HG03045 (cell line): ENCODE data around the gene DMXL2.
A peak's percentile ranks its signal among the peaks of the same experiment; 100 is the strongest.
"Not testable (repeated sequence)": the region's sequence is repeated elsewhere in the genome, so short reads cannot be mapped to it uniquely, and the experiment has no call there.

Experiments
- ATAC-seq: cut with Tn5 transposase; IDR thresholded peaks from one replicate; pipeline ENCODE4 v1.9.1; 2021; ENCODE audit warnings: mild to moderate bottlenecking, moderate library complexity; ENCODE audit not compliant: unreplicated experiment

The DMXL2 gene, protein sequence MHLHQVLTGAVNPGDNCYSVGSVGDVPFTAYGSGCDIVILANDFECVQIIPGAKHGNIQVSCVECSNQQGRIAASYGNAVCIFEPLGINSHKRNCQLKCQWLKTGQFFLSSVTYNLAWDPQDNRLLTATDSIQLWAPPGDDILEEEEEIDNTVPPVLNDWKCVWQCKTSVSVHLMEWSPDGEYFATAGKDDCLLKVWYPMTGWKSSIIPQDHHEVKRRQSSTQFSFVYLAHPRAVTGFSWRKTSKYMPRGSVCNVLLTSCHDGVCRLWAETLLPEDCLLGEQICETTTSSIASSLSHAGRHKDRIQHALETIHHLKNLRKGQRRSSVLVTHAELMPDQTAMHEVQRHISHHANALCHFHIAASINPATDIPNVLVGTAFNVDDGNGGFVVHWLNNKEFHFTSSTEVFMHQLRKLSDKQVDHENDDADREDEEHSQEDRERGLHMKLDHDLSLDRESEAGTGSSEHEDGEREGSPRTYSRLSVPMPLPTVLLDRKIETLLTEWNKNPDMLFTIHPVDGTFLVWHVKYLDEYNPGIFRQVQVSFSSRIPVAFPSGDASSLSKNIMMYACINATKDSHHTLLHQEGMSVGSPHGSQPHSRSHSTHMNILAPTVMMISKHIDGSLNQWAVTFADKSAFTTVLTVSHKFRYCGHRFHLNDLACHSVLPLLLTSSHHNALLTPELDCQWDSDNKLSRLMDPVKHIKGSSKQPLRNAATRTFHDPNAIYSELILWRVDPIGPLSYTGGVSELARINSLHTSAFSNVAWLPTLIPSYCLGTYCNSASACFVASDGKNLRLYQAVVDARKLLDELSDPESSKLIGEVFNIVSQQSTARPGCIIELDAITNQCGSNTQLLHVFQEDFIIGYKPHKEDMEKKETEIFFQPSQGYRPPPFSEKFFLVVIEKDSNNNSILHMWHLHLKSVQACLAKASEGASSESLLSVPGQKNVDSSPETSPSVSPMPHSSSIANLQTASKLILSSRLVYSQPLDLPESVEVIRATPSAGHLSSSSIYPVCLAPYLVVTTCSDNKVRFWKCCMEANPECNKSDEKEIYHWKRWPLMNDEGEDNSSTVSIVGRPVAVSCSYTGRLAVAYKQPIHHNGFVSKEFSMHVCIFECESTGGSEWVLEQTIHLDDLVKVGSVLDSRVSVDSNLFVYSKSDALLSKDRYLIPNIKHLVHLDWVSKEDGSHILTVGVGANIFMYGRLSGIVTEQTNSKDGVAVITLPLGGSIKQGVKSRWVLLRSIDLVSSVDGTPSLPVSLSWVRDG (N-terminal part only)

GRCh38 chr15:51622604-51623370 is at the start of gene DMXL2:
DMXL2 (minus strand) TSS chr15:51622771; CDS start chr15:51622545, 226 bp downstream.
- peak; percentile 44 for ATAC-seq

DNA sequence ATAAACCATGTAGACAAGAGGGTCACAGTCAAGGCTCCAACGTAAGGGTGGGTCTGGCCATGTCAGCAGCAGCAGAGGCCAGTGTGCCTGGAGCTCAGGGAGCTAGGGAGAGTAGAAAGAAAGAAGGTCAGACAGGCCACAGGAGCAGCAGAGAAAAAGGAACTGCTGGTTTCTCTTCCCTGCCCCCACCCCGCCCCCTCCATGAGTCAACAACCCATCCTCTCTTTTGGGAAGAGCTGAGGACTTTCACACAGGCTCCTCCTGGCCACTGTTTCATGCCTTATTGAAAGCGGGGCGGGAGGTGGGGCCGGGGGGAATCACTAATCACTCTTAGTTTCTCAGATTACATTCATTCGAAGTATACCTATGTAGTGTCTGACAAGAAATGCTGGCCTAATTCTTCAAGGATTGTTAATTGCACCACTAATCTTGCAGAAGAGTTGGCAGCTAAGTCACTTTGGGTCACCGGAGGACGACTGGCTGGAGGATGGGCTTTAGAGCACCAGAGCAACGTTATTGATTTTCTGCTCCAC is 49.6 kb upstream of the DMXL2 start:
- no peak for ATAC-seq

DNA sequence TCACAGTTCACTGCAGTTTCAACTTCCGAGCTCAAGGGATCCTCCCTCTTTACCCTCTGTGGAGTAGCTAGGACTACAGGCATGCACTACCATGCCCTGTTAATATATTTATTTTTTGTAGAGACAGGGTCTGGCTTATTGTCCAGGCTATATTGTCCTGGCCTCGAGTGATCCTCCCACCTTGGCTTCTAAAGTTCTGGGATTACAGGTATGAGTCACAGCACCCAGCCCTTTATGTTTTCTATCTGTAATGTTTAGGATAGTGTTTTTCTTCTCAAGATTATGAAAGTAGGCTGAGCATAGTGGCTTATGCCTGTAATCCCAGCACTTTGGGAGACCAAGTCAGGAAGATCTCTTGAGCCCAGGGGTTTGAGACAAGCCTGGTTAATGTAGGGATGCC is 46.8 kb upstream of the DMXL2 start:
- no peak for ATAC-seq

DNA sequence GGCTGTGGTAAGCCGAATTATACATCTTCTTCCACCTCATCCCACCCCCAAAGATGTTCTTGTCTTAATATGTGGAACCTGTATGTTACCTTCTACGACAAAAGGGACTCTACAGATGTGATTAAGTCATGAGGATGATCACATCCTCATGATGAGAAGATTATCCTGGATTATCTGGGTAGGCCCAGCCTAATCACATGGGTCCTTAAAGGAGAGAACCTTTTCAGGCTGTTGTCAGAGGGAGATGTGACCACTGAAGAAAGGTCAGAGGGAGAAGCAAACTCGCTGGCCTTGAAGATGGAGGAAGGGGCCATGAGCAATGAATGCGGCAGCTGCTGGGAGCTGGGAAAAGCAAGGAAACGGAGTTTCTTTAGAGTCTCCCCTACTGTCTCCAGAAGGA is 45.9 kb upstream of the DMXL2 start:
- no peak for ATAC-seq

GRCh38 chr15:51667478-51667877 is 44.9 kb upstream of the DMXL2 start:
- ATAC-seq, result no peak

GRCh38 chr15:51661072-51661471 is 38.5 kb upstream of the DMXL2 start:
- ATAC-seq, result no peak

DNA sequence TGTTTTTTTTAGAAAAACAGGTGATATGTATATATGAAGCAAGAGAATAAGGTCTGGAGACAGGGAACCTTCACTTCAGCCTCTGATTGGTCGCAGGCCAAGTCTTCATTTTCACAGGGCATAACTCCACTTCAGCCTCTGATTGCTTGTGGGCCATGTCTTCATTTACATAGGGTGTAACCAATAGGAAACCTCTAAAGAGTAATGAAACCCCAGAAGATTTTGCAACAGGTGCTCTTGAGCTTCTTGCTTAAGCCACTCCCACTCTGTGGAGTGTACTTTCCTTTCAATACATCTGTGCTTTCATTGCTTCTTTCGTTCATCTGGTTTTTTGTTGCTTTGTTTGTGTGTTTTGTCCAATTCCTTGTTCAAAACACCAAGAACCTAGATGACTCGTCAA is 36.1 kb upstream of the DMXL2 start:
- ATAC-seq, result no peak

DNA sequence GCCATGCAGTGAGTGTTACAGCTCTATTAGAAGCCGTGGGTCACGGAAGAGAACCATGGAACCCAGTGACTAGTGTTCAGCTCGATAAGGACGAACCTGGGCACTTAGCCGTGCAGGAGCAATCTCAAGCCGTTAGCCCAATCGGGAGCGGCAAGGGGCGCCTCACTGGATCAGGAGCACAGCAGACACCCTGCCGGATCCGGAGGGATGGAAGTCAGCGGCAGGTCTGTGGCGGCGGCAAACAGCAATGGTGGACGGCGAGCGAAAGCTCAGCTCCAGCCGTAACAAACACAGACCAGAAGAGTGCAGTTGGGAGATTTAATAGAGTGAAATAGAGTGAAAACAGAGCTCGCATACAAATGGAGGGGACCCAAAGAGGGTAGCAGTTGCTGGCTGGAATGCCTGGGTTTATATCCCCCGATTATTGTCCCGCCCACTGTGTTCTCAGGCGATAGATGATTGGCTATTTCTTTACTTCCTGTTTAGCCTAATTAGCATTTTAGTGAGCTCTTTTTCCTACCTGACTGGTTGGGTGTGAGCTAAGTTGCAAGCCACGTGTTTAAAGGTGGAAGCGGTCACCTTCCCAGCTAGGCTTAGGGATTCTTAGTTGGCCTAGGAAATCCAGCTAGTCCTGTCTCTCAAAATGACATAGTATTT is 33.0 kb upstream of the DMXL2 start:
- ATAC-seq, result not testable (repeated sequence)

DNA sequence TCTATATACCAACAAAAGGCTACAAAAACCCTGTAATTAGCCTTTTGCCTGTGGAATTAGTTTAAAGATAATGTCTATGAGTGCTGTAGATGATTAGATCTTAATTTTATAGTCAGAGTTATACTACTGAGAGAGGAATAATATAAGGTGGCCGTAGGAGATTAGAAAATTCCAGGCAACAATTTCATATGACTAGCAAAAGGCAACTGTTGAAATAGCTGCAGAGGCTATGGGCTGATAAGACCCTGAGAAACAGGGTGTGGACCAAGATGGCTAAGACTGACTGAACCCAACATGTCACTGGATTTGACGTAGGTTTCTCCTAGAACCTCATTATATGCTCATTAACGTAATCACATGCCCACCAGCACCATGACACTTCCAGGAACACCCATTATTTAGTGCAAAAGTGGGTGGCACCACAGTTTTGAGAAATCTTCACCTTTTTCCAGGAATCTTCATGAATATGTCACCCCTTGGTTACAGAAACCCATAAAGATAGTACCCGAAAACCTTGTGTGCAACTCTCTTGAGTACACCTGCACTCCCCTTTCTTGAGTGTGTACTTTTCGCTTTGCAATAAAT is 29.6 kb upstream of the DMXL2 start:
- ATAC-seq, result no peak

DNA sequence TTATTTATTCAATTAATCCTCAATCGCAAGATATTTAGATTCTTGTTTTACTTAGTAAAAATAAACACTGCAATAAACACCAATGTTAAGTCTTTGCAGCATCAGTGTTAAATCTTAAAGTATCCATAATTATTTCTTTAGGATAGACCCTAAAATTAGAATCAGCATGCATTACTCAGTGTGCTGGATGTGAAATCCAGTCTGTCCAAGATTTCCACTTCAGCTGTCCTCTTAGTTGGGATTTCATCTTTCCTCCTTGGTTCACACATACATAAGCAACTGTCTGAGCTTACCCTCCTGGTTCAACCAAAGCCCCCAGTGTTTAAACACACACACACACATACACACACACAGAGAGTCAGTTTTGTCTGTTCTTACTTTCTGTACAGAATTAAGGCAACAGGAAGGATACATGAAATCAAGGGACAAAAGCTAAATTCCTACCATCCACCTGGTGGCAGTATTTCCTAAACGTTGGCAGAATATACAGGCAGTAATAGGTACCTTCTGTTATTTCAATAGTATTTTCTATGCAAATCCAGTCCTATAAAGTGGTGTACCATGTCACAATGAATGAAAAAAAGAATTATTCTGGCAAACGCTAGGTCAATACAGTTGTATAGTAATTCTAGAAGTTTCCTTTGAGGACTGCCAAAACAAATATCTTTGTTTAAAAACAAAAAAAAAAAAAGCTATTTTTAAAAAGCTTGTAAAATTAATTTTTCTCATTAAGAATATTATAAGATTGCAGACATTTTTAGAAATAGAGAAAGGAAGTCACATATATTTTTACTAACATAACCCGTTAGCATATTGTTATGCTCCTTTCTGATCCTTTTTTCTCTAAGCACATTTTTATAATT is 27.3 kb upstream of the DMXL2 start:
- no peak for ATAC-seq

DNA sequence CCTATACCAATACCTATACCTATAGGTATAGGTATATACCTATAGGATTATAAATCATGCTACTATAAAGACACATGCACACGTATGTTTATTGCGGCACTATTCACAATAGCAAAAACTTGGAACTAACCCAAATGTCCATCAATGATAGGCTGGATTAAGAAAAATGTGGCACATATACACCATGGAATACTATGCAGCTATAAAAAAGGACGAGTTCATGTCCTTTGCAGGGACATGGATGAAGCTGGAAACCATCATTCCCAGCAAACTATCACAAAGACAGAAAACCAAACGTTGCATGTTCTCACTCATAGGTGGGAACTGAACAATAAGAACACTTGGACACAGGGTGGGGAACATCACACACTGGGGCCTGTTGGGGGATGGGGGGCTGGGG is 26.1 kb upstream of the DMXL2 start:
- ATAC-seq, result not testable (repeated sequence)

DNA sequence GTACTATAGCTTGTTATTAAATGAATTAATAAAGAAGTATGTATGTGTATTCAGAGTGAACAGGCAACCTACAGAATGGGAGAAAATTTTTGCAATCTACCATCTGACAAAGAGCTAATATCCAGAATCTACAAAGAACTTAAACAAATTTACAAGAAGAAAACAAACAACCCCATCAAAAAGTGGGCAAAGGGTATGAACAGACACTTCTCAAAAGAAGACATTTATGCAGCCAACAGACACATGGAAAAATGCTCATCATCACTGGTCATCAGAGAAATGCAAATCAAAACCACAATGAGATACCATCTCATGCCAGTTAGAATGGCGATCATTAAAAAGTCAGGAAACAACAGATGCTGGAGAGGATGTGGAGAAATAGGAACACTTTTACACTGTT is 25.5 kb upstream of the DMXL2 start:
- ATAC-seq, result not testable (repeated sequence)

- no peak for ATAC-seq
Measured at GRCh38 chr15:51647128-51647562, 24.6 kb upstream of the DMXL2 start.

GRCh38 chr15:51642696-51643095 is 20.1 kb upstream of the DMXL2 start:
- no peak for ATAC-seq

- ATAC-seq, result no peak
Measured at GRCh38 chr15:51641490-51642130, 19.0 kb upstream of the DMXL2 start.

GRCh38 chr15:51634591-51635198 is 12.1 kb upstream of the DMXL2 start:
- ATAC-seq, result no peak

DNA sequence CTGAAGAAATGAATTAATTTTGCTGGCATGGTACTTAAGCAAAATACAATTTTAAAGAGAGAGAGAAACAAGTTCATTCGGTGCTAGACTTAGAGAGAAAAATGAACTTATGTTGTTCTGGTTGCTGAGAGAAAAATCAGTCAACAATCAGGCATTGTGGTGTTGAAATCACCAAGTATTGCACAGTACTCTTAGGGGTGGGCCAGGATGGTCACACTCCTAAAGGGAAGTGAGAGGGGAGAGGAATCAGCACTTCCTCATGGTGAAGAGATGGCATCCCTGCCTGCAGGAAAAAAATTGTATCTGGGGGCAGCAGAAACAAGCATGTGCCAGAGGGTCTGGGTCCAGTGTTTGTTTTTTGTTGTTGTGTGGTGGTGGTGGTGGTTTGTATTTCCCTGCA is 7.0 kb upstream of the DMXL2 start:
- no peak for ATAC-seq
